Osteocyte (in vitro differentiated cells): ENCODE results near the gene TMEM222. TPM values are rescaled to one million over a fixed set of nuclear protein-coding genes. Genes with fewer than 3 reads are reported as not detected.
A peak's percentile ranks its signal among the peaks of the same experiment; 100 is the strongest.

Source experiments
- DNase-seq: peaks from one replicate; pipeline ENCODE4 v3.0.0; 2021; ENCODE audit warnings: mixed read lengths; ENCODE audit not compliant: unreplicated experiment; ENCODE audit errors: extremely low spot score
- H3K27ac Mint-ChIP-seq: one replicate; pipeline ENCODE4 v1.8.0; 2021; ENCODE audit warnings: mild to moderate bottlenecking, mixed read lengths; ENCODE audit not compliant: unreplicated experiment
- H3K27me3 Mint-ChIP-seq: one replicate; pipeline ENCODE4 v1.8.0; 2021; ENCODE audit warnings: mixed read lengths; ENCODE audit not compliant: unreplicated experiment
- H3K36me3 Mint-ChIP-seq: one replicate; pipeline ENCODE4 v1.8.0; 2021; ENCODE audit warnings: mixed read lengths; ENCODE audit not compliant: unreplicated experiment
- H3K4me1 Mint-ChIP-seq: one replicate; pipeline ENCODE4 v1.8.0; 2021; ENCODE audit warnings: mixed read lengths; ENCODE audit not compliant: unreplicated experiment
- H3K4me3 Mint-ChIP-seq: one replicate; pipeline ENCODE4 v1.8.0; 2021; ENCODE audit warnings: mild to moderate bottlenecking, moderate library complexity, mixed read lengths; ENCODE audit not compliant: unreplicated experiment
- H3K9me3 Mint-ChIP-seq: one replicate; pipeline ENCODE4 v1.8.0; 2021; ENCODE audit warnings: mixed read lengths; ENCODE audit not compliant: unreplicated experiment
- CTCF ChIP-seq: fragments of 200-600 bp; sonication (generic); IDR thresholded peaks from 2 replicates; pipeline ENCODE4 v1.5.0; 2021; ENCODE audit warnings: antibody characterized with exemption, mild to moderate bottlenecking, moderate library complexity
- total RNA-seq: library from RNA; stranded (reverse); gene quantifications from 2 replicates; pipeline ENCODE4 v1.2.1, GENCODE V29; 2021

TMEM222 gene
- total RNA-seq, 1 donor from 2014 or later: 46.5 TPM

- TF ChIP-seq CTCF: no peak
- Mint-ChIP-seq H3K27me3 (no peaks in the 10 kb centered on the region), H3K9me3 (no peaks in the 10 kb centered on the region), H3K27ac (no peak overlapping the region), H3K36me3 (peaks cover 20% of the 10 kb centered on the region), H3K4me3 (no peak overlapping the region), H3K4me1 (peaks cover 5% of the 10 kb centered on the region)
- DNase-seq: no peak
Observed at GRCh38 chr1:27356277-27356618, 34.3 kb downstream of the TMEM222 start.

DNA sequence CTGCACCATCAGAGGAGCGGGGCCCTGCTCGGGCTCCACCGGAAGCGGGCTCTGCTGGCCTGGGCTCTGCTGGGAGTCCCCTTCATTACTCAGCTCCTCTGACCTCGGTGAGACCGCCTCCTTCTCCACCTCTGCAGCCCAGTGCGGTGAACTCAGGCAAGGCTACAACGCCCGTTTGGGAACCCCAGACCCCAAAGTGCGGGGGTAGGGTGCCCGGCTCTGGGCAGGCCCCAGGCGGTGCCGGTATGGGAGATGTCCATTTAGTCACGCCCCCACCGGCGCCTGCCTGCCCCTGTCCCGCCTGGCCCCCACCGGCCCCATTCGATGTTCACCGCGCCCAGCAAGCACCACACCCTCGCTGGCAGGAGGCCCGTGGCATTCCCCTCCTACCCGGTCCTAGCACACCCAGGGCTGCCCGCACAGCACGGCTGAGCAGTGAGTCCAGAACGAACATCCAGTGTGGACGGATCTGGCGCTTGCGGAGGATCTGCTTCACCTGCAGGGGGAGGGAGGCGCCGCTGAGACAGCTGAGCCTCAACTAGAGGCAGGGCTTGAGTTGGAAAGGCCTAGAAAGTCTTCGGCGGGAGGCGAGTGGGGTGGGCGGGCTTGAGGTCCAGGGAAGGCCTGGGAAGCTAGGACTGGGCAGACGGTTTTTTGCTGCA lies 34.8 kb downstream of the TMEM222 start:
- Mint-ChIP-seq H3K36me3 (peaks cover 21% of the 10 kb centered on the region), H3K4me1 (peaks cover 2% of the 10 kb centered on the region), H3K4me3 (no peak overlapping the region), H3K27ac (no peak overlapping the region), H3K9me3 (no peaks in the 10 kb centered on the region), H3K27me3 (no peaks in the 10 kb centered on the region)
- no peak for TF ChIP-seq CTCF
- DNase-seq: no peak

DNA sequence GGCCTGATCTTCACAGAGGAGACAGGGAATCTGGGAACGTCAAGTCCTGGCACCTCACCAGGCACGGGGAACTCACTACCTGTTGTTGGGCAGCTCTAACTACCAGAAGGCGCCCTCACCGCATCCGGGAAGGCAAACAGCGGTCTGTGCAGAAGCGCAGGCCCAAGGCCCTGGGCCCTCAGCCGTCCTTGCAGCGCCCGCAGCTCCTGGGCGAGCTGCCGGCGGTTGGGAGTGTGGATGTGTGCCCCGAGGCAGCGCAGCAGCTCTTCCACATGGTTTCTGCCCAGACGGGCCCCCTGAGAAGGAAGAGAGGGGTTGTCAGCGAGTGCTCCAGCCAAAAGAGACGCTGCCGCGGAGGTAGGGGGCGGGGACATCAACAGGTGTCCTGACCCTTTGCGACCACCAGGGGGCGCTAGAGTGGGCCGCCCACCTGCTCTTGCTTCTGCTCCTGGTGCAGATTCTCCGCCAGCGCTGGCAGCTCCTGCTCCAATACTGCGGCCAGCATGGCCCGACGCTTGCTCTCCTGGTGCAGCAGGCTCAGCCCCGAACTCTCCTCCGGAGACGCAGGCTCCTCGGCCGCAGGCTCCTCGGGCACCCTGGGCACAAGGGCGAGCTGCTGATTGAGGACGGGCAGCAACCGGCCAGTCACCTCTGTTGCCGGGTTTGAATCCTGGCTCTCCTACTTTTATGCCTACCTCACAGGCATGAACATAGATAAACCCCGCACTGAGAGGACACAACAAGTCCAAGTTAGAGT lies 35.5 kb downstream of the TMEM222 start:
- Mint-ChIP-seq H3K36me3 (peaks cover 28% of the 10 kb centered on the region), H3K4me3 (no peak overlapping the region), H3K4me1 (peaks cover 2% of the 10 kb centered on the region), H3K9me3 (no peaks in the 10 kb centered on the region), H3K27ac (no peak overlapping the region), H3K27me3 (no peaks in the 10 kb centered on the region)
- TF ChIP-seq CTCF: peak; percentile 94
- peak; percentile 91 for DNase-seq

- H3K4me1 Mint-ChIP-seq: peaks cover 2% of the 10 kb centered on the region
- H3K27me3 Mint-ChIP-seq: no peaks in the 10 kb centered on the region
- no peak overlapping the region for H3K27ac Mint-ChIP-seq
- H3K36me3 Mint-ChIP-seq: peaks cover 35% of the 10 kb centered on the region
- DNase-seq: no peak
- no peaks in the 10 kb centered on the region for H3K9me3 Mint-ChIP-seq
- no peak overlapping the region for H3K4me3 Mint-ChIP-seq
- no peak for TF ChIP-seq CTCF
Observed at GRCh38 chr1:27358038-27358927, 36.3 kb downstream of the TMEM222 start.

DNA sequence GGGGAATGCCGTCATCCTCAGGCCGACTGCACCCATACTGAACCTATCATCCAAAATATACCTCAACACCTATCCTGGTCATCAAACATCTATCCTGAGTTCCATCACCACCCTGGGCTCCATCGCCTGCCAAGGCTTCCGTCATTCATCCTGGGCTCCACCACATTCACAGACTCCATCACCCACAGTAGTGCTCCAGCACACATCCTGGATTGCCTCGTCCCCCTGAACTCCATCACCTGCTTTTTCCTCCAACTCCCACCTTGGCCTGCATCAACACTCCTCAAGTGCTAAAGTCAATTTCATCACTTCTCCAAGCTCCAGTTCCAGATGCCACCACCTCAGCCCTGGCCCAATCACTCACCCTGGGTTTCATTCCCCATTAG lies 37.0 kb downstream of the TMEM222 start:
- Mint-ChIP-seq H3K27ac (no peak overlapping the region), H3K36me3 (peaks cover 40% of the 10 kb centered on the region), H3K27me3 (no peaks in the 10 kb centered on the region), H3K9me3 (no peaks in the 10 kb centered on the region), H3K4me3 (no peak overlapping the region), H3K4me1 (peaks cover 7% of the 10 kb centered on the region)
- DNase-seq: no peak
- TF ChIP-seq CTCF: no peak
